HEK293T (cell line): ENCODE measurements around the gene ZNF319.

ENCODE experiments used
- BHLHE40 ChIP-seq: fragments of 450-650 bp; IDR thresholded peaks from 2 replicates; pipeline ENCODE4 v1.6.1; 2016; ENCODE audit warnings: mild to moderate bottlenecking, moderate library complexity, borderline replicate concordance
- ELF4 ChIP-seq: fragments of 450-650 bp; IDR thresholded peaks from 2 replicates; pipeline ENCODE4 v1.6.1; 2017; ENCODE audit warnings: antibody characterized with exemption
- FOXM1 ChIP-seq: fragments of 450-650 bp; IDR thresholded peaks from 2 replicates; pipeline ENCODE4 v1.6.1; 2017; ENCODE audit warnings: mild to moderate bottlenecking, borderline replicate concordance
- HDGF ChIP-seq: fragments of 450-650 bp; IDR thresholded peaks from 2 replicates; pipeline ENCODE4 v1.6.1; 2017; ENCODE audit warnings: antibody characterized with exemption, borderline replicate concordance
- L3MBTL2 ChIP-seq: fragments of 450-650 bp; conservative IDR thresholded peaks from 2 replicates; pipeline ENCODE4 v1.6.1; 2016; ENCODE audit warnings: mild to moderate bottlenecking
- NFRKB ChIP-seq: fragments of 450-650 bp; IDR thresholded peaks from 2 replicates; pipeline ENCODE4 v1.6.1; 2016; ENCODE audit warnings: mild to moderate bottlenecking, moderate library complexity
- PKNOX1 ChIP-seq: fragments of 450-650 bp; IDR thresholded peaks from 2 replicates; pipeline ENCODE4 v1.6.1; 2016
- SP1 ChIP-seq: fragments of 450-650 bp; IDR thresholded peaks from 2 replicates; pipeline ENCODE4 v1.6.1; 2017
- SUZ12 ChIP-seq: fragments of 450-650 bp; IDR thresholded peaks from 2 replicates; pipeline ENCODE4 v1.6.1; 2016; ENCODE audit warnings: mild to moderate bottlenecking
- TARDBP ChIP-seq: fragments of 450-650 bp; IDR thresholded peaks from 2 replicates; pipeline ENCODE4 v1.6.1; 2016

GRCh38 chr16:57950382-57950781 is 50.1 kb downstream of the ZNF319 start:
- TF ChIP-seq BHLHE40 (no peak), PKNOX1 (no peak), FOXM1 (no peak), HDGF (no peak), ELF4 (no peak), NFRKB (no peak), SP1 (no peak), L3MBTL2 (no peak), TARDBP (no peak), SUZ12 (no peak)
